Measurements from ENCODE around the gene PRR22.
A peak's percentile ranks its signal among the peaks of the same experiment; 100 is the strongest.
"Not testable (repeated sequence)": the region's sequence is repeated elsewhere in the genome, so short reads cannot be mapped to it uniquely, and the experiment has no call there.

The PRR22 gene

GRCh38 chr19:5789886-5790558, 5.5 kb upstream of the PRR22 start:
- H3K4me3 Mint-ChIP-seq: peak overlapping the region; percentile 100
- no peaks in the 10 kb centered on the region for H3K27me3 Mint-ChIP-seq
- peaks cover 15% of the 10 kb centered on the region for H3K4me1 Mint-ChIP-seq (ENCODE audit: low read depth)
- H3K27ac Mint-ChIP-seq: peak overlapping the region; percentile 100
- peaks cover 6% of the 10 kb centered on the region for H3K36me3 Mint-ChIP-seq
- H3K9me3 Mint-ChIP-seq (ENCODE audit: low read depth): no peaks in the 10 kb centered on the region

- H3K27me3 Mint-ChIP-seq: no peaks in the 10 kb centered on the region
- H3K27ac Mint-ChIP-seq: no peak overlapping the region
- peak overlapping the region; percentile 100 for H3K4me3 Mint-ChIP-seq
- H3K9me3 Mint-ChIP-seq (ENCODE audit: low read depth): no peaks in the 10 kb centered on the region
- H3K4me1 Mint-ChIP-seq (ENCODE audit: low read depth): peaks cover 15% of the 10 kb centered on the region
- H3K36me3 Mint-ChIP-seq: peaks cover 6% of the 10 kb centered on the region
Measured at GRCh38 chr19:5789351-5789761, 4.8 kb upstream of the PRR22 start.

DNA sequence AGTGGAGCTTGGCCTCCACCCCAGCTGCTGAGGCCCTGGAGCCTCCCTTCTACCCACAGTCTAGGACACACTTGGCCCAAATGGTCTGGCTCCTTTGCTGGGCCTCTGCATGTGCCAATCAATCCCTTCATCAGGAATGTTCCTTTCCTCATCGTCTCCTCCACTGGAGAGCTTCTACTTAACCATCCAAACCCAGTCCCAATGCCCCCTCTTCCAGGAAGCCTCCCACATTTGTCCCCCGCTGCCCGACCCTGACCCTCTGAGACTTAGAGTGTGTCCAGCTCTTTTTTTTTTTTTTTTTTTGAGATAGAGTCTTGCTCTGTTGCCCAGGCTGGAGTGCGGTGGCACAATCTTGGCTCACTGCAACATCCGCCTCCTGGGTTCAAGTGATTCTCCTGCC, 3.9 kb upstream of the PRR22 start:
- peak overlapping the region; percentile 64 for H3K27ac Mint-ChIP-seq
- H3K4me3 Mint-ChIP-seq: peak overlapping the region; percentile 57
- H3K36me3 Mint-ChIP-seq: peaks cover 6% of the 10 kb centered on the region
- no peaks in the 10 kb centered on the region for H3K9me3 Mint-ChIP-seq (ENCODE audit: low read depth)
- H3K4me1 Mint-ChIP-seq (ENCODE audit: low read depth): peaks cover 15% of the 10 kb centered on the region
- H3K27me3 Mint-ChIP-seq: no peaks in the 10 kb centered on the region

DNA sequence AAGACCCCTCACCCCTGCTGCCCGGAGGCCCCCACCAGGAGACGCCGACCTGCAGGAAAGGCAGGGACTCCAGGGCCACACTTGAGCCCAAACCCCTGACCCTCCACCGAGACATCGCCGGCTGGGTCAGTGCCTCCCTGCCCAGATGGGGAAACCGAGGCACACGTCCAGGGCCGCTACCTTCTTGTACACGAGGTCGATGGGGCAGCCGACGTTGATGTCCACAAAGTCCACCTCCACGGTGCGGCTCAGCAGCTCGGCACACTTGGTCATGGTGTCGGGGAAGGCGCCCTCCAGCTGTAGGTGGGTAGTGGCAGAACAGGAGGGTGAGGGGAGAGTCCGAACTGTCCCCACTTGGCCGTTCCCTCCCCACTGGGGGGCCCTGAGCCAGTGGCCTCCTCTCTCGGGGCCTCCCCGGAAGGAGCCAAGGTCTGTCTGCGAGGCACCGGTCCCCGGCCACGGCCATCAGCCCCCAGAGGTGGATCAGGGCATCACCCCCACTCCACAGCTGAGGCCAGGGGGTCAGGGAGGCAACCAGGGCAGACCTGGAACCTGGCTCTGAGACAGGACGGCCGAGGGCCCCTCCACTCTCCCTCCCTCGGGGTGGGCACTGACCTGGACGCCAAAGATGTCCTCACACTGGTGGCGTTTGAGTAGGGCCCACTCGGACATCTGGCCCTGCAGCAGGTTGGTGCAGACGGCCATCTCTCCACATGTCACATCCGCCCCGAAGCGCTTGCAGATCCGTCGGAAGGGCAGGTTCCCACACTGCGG, 3.0 kb upstream of the PRR22 start:
- Mint-ChIP-seq H3K27ac (no peak overlapping the region), H3K4me1 (ENCODE audit: low read depth) (peaks cover 15% of the 10 kb centered on the region), H3K36me3 (peaks cover 6% of the 10 kb centered on the region), H3K27me3 (no peaks in the 10 kb centered on the region), H3K9me3 (ENCODE audit: low read depth) (no peaks in the 10 kb centered on the region), H3K4me3 (no peak overlapping the region)

DNA sequence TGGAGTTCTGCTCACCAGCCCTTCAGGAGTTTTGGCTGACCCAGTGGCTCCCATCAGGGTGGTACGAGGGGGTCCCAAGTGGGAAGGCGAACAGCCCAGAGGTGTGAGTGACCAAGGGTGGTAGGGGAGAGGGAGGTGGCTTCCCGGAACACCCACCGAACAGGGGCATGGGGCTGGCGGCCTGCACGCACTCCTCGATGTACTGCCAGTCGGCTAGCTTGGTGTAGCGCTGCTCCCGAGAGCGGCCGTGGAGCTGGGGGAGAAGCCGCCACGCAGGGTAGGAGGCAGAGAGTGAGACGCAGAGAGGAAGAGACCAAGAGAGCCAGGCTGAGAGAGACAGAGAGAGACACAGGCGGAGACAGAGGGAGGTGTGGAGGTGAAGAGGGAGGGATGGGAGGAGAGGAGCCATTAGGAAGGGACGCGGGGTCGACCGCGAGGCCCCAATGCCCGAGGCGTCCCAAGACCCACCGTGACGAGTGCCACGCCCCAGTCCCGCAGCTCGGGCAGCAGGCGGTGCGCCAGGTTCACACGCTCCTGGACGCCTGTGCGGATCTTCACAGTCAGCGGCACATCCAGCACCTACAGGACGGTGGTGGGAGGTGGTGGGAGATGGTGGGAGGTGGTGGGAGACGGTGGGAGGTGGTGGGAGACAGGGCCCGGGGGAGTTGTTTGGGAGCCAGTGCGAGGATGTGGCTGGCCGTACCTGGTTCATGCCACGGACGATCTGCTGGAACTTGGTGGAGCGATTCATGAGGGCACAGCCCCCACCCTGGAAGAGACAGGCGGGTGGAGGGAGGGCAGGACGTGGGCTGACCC, 2.3 kb upstream of the PRR22 start:
- Mint-ChIP-seq H3K9me3 (ENCODE audit: low read depth) (no peaks in the 10 kb centered on the region), H3K27me3 (no peaks in the 10 kb centered on the region), H3K4me3 (no peak overlapping the region), H3K27ac (no peak overlapping the region), H3K36me3 (peaks cover 6% of the 10 kb centered on the region), H3K4me1 (ENCODE audit: low read depth) (peaks cover 15% of the 10 kb centered on the region)

GRCh38 chr19:5785423-5785822, 877 bp upstream of the PRR22 start:
- Mint-ChIP-seq H3K4me3 (no peak overlapping the region), H3K4me1 (ENCODE audit: low read depth) (peaks cover 9% of the 10 kb centered on the region), H3K27ac (no peak overlapping the region), H3K27me3 (no peaks in the 10 kb centered on the region), H3K9me3 (ENCODE audit: low read depth) (no peaks in the 10 kb centered on the region), H3K36me3 (peaks cover 5% of the 10 kb centered on the region)

- H3K27ac Mint-ChIP-seq: no peak overlapping the region
- H3K36me3 Mint-ChIP-seq: peaks cover 2% of the 10 kb centered on the region
- no peaks in the 10 kb centered on the region for H3K27me3 Mint-ChIP-seq
- no peak overlapping the region for H3K4me3 Mint-ChIP-seq
- no peaks in the 10 kb centered on the region for H3K4me1 Mint-ChIP-seq (ENCODE audit: low read depth)
- H3K9me3 Mint-ChIP-seq (ENCODE audit: low read depth): no peaks in the 10 kb centered on the region
Measured at GRCh38 chr19:5782945-5783919, 1.3 kb downstream of the PRR22 start.

DNA sequence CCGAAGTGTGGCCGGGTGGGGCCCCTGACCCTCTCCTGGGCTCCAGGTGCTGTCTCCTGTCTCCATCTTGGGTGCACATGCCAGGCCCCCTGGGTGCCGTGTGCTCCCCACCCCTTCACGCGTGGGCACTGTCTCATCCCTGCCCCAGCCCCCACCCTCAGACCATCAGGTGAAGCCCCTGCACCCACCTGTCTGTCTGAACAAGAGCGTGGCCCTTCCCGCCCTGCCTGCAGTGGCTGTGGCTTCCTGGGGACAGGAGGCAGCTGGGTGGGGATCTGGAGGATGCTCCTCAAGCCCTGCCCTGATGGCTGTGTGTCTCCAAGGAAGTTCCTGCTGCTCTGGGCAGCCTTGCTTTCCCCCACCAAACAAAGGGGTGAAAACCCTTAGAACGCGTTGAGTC, 2.2 kb downstream of the PRR22 start:
- H3K4me1 Mint-ChIP-seq (ENCODE audit: low read depth): no peaks in the 10 kb centered on the region
- H3K4me3 Mint-ChIP-seq: no peak overlapping the region
- peaks cover 2% of the 10 kb centered on the region for H3K36me3 Mint-ChIP-seq
- no peak overlapping the region for H3K27ac Mint-ChIP-seq
- H3K9me3 Mint-ChIP-seq (ENCODE audit: low read depth): no peaks in the 10 kb centered on the region
- no peaks in the 10 kb centered on the region for H3K27me3 Mint-ChIP-seq

- not testable (repeated sequence) for H3K36me3 Mint-ChIP-seq; H3K27ac Mint-ChIP-seq; H3K4me1 Mint-ChIP-seq (ENCODE audit: low read depth); H3K4me3 Mint-ChIP-seq; H3K9me3 Mint-ChIP-seq (ENCODE audit: low read depth); H3K27me3 Mint-ChIP-seq
Measured at GRCh38 chr19:5780916-5781315, 3.6 kb downstream of the PRR22 start.

GRCh38 chr19:5778402-5778801, 6.1 kb downstream of the PRR22 start:
- H3K4me3 Mint-ChIP-seq: no peak overlapping the region
- H3K27me3 Mint-ChIP-seq: no peaks in the 10 kb centered on the region
- no peak overlapping the region for H3K27ac Mint-ChIP-seq
- H3K9me3 Mint-ChIP-seq (ENCODE audit: low read depth): no peaks in the 10 kb centered on the region
- no peaks in the 10 kb centered on the region for H3K36me3 Mint-ChIP-seq
- no peaks in the 10 kb centered on the region for H3K4me1 Mint-ChIP-seq (ENCODE audit: low read depth)

DNA sequence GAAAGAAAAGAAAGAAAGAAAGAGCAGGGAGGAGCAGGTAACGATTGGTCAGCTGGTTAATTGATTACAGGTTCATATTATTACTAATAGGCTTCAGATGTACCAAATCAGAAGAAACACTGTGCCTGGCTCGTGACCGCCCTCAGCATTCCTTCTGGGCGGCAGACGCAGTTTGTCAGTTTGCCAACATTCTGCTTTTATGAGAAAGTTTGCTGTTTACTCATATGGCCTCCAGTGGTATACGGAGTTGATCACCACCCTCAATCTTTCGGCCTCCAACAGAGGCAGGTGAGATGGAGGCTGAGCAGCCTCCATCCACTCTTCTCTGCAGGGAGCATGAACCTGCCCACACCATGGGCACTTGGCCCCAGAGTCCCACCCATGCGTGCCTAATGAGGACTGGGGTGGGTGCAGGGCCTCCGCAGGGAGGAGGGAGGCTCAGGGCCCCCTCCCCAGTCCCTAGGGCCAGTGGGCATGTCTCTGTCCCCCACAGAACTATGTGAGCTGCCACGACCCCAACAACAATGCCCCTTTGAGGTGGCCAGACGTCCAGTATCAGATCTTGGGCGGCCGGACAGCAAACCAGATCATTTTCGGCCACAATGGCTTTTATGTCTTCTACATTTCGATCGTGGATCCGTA, 8.8 kb downstream of the PRR22 start:
- no peak overlapping the region for H3K4me3 Mint-ChIP-seq

DNA sequence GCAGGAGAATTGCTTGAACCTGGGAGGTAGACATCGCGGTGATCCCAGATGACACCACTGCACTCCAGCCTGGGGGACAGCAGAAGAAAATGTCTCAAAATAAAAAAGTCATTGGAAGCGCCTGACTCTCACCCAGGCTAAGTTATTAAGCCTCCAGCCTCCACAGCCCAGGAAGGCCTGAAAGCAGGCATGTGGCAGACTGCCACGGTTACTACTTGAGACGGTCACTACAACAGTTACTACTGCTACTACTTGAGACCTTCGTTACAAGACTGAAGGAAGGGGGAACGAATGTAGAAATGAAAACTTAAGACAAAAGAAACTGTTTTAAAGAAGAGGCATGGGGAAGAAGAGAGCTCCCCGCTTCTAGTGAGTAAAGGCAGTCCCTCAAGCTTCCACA, 9.6 kb downstream of the PRR22 start:
- H3K36me3 Mint-ChIP-seq: no peaks in the 10 kb centered on the region
- no peaks in the 10 kb centered on the region for H3K9me3 Mint-ChIP-seq (ENCODE audit: low read depth)
- H3K4me1 Mint-ChIP-seq (ENCODE audit: low read depth): no peaks in the 10 kb centered on the region
- no peaks in the 10 kb centered on the region for H3K27me3 Mint-ChIP-seq
- no peak overlapping the region for H3K4me3 Mint-ChIP-seq
- H3K27ac Mint-ChIP-seq: no peak overlapping the region

More for the DNA sequence above, 8.8 kb downstream of the PRR22 start:
- H3K4me1 Mint-ChIP-seq (ENCODE audit: low read depth): no peaks in the 10 kb centered on the region
- H3K9me3 Mint-ChIP-seq (ENCODE audit: low read depth): no peaks in the 10 kb centered on the region
- no peaks in the 10 kb centered on the region for H3K27me3 Mint-ChIP-seq
- no peak overlapping the region for H3K27ac Mint-ChIP-seq
- no peaks in the 10 kb centered on the region for H3K36me3 Mint-ChIP-seq

DNA sequence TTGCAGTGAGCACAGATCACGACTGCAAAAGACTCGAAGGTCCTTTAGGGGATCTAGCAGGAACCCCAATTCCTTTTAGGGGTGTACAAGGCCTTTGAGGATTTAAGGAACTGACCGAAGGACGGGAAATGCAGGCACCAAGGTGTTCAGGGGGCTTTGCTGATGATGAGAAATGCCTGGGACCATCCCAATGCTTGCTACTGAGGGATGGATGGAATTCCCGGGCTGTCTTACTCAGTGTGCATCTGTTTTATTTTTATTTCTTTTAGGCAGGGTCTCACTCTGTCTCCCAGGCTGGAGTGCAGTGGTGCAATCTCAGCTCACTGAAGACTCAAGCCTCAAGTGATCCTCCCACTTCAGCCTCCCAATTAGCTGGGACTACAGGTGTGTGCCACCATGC, 11.3 kb downstream of the PRR22 start:
- Mint-ChIP-seq H3K27me3 (no peaks in the 10 kb centered on the region), H3K9me3 (ENCODE audit: low read depth) (no peaks in the 10 kb centered on the region), H3K4me1 (ENCODE audit: low read depth) (no peaks in the 10 kb centered on the region), H3K27ac (no peak overlapping the region), H3K4me3 (no peak overlapping the region), H3K36me3 (no peaks in the 10 kb centered on the region)

GRCh38 chr19:5772416-5772815, 12.1 kb downstream of the PRR22 start:
- no peaks in the 10 kb centered on the region for H3K9me3 Mint-ChIP-seq (ENCODE audit: low read depth)
- no peaks in the 10 kb centered on the region for H3K27me3 Mint-ChIP-seq
- no peak overlapping the region for H3K4me3 Mint-ChIP-seq
- no peaks in the 10 kb centered on the region for H3K36me3 Mint-ChIP-seq
- no peaks in the 10 kb centered on the region for H3K4me1 Mint-ChIP-seq (ENCODE audit: low read depth)
- H3K27ac Mint-ChIP-seq: no peak overlapping the region

Measured in activated naive CD8-positive, alpha-beta T cell (primary cell).